ENCODE results near the gene ENPP3.

DNA sequence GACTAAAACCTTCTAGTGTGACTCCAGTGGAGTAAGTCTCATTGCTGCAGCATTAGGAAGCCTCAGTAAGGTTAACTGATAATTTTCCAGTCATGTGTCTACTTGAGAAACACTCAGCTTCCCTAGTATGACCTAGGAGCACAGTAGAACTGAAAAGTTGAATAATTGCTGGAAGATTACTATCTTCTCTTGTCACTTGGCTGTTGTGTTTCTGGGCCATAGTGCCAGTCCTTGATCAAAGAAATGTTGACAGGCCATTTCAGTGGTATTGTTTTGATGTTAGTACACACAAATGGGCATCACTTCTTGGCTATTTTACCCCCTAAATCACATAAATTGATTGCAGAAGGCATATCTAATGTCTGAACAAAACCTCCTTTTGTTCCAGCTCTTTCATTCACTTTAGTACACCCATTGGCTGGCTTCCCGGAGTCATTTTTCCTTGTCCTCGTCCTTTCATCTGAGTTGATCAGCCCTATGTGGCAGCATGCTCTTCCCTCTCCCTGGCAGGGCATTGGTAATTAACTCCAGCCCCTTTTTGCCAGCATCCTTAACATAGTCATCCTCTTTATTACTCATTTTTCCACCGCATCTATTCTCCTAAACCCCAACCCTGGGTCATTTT lies 6.0 kb downstream of the ENPP3 start:
- TF ChIP-seq EZH2phosphoT487 (IDR thresholded peaks at IDR 0.05; ENCODE audit: borderline replicate concordance, low read depth, low read length), result no peak
- TF ChIP-seq, protein P1, sequence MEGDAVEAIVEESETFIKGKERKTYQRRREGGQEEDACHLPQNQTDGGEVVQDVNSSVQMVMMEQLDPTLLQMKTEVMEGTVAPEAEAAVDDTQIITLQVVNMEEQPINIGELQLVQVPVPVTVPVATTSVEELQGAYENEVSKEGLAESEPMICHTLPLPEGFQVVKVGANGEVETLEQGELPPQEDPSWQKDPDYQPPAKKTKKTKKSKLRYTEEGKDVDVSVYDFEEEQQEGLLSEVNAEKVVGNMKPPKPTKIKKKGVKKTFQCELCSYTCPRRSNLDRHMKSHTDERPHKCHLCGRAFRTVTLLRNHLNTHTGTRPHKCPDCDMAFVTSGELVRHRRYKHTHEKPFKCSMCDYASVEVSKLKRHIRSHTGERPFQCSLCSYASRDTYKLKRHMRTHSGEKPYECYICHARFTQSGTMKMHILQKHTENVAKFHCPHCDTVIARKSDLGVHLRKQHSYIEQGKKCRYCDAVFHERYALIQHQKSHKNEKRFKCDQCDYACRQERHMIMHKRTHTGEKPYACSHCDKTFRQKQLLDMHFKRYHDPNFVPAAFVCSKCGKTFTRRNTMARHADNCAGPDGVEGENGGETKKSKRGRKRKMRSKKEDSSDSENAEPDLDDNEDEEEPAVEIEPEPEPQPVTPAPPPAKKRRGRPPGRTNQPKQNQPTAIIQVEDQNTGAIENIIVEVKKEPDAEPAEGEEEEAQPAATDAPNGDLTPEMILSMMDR (conservative IDR thresholded peaks at IDR 0.05; ENCODE audit: low read length), result no peak

All from OCI-LY7 (cell line).